OCI-LY7 (cell line): ENCODE results near the gene PREPL.

ENCODE experiments used
- EZH2phosphoT487 ChIP-seq: fragments of 200-600 bp; sonication (generic); IDR thresholded peaks from 2 replicates; pipeline ENCODE4 v1.6.1; 2018; ENCODE audit warnings: low read depth, borderline replicate concordance, mild to moderate bottlenecking, mixed run types, antibody characterized with exemption, low read length, moderate library complexity, mixed read lengths
- TF ChIP-seq, protein P1 (sequence below): fragments of 200-600 bp; sonication (generic); conservative IDR thresholded peaks from 2 replicates; pipeline ENCODE4 v1.5.1; 2014; ENCODE audit warnings: mild to moderate bottlenecking, antibody characterized with exemption, low read length, moderate library complexity, mixed read lengths

DNA sequence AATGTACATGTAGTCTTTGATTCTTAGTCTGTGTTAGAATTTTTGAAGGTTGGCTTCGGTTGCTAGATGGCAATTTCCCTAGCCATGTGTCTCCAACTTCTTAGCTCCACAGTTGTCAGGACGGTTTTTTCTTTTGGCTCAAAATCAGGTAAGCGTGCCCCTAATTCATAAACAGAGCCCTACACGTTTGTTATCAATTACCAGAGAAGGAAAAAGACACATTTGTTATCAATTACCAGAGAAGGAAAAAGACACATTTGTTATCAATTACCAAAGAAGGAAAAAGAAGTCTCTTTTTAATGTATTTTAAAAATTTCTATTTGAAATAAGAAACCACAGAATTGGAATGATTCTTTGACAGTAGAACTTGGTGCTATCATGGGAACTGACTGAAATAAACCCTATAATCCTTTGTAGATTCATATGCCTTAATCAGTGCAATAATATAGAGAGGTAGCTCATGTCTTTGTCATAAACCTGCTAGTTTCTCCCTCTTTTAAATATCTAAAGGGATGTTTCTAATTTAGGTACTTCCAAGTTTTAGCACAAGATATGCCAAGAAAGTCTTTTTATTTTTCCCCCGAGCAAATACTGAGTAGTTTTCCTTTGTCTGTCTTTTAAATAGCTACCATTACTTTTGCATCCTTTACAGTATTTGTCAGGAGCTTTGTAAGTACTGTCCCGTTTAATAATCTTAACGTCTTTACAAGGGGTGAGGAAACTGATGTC is 36.3 kb upstream of the PREPL start:
- TF ChIP-seq, protein P1, sequence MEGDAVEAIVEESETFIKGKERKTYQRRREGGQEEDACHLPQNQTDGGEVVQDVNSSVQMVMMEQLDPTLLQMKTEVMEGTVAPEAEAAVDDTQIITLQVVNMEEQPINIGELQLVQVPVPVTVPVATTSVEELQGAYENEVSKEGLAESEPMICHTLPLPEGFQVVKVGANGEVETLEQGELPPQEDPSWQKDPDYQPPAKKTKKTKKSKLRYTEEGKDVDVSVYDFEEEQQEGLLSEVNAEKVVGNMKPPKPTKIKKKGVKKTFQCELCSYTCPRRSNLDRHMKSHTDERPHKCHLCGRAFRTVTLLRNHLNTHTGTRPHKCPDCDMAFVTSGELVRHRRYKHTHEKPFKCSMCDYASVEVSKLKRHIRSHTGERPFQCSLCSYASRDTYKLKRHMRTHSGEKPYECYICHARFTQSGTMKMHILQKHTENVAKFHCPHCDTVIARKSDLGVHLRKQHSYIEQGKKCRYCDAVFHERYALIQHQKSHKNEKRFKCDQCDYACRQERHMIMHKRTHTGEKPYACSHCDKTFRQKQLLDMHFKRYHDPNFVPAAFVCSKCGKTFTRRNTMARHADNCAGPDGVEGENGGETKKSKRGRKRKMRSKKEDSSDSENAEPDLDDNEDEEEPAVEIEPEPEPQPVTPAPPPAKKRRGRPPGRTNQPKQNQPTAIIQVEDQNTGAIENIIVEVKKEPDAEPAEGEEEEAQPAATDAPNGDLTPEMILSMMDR, result no peak
- TF ChIP-seq EZH2phosphoT487, result no peak
